HG02571 (cell line): Measurements from ENCODE around the gene FBXO4.
A peak's percentile ranks its signal among the peaks of the same experiment; 100 is the strongest.

Experiments used
- ATAC-seq: cut with Tn5 transposase; IDR thresholded peaks from one replicate; pipeline ENCODE4 v1.9.1; 2021; ENCODE audit warnings: mild to moderate bottlenecking, moderate library complexity; ENCODE audit not compliant: unreplicated experiment

FBXO4 gene

GRCh38 chr5:41924872-41925554 lies at the start of gene FBXO4:
TSS of gene FBXO4 (plus strand) at chr5:41925281. CDS start at chr5:41925310, 29 bp downstream.
- ATAC-seq: peak; percentile 98

GRCh38 chr5:41876678-41877077 lies 48.4 kb upstream of the FBXO4 start:
- no peak for ATAC-seq

- ATAC-seq: no peak
Measured at GRCh38 chr5:41877408-41877807, 47.7 kb upstream of the FBXO4 start.

GRCh38 chr5:41878173-41878572 lies 46.9 kb upstream of the FBXO4 start:
- ATAC-seq: no peak

GRCh38 chr5:41878643-41879478 lies 46.2 kb upstream of the FBXO4 start:
- ATAC-seq: no peak

- no peak for ATAC-seq
Measured at GRCh38 chr5:41882765-41883164, 42.3 kb upstream of the FBXO4 start.

GRCh38 chr5:41883243-41883642 lies 41.8 kb upstream of the FBXO4 start:
- ATAC-seq: no peak

GRCh38 chr5:41883936-41884335 lies 41.1 kb upstream of the FBXO4 start:
- no peak for ATAC-seq

- no peak for ATAC-seq
Measured at GRCh38 chr5:41885286-41885685, 39.8 kb upstream of the FBXO4 start.

GRCh38 chr5:41891066-41891707 lies 33.9 kb upstream of the FBXO4 start:
- no peak for ATAC-seq

- no peak for ATAC-seq
Measured at GRCh38 chr5:41892031-41892430, 33.0 kb upstream of the FBXO4 start.

- peak; percentile 63 for ATAC-seq
Measured at GRCh38 chr5:41893074-41893851, 31.8 kb upstream of the FBXO4 start.

- no peak for ATAC-seq
Measured at GRCh38 chr5:41896230-41896629, 28.9 kb upstream of the FBXO4 start.

- no peak for ATAC-seq
Measured at GRCh38 chr5:41903382-41903891, 21.6 kb upstream of the FBXO4 start.

GRCh38 chr5:41903892-41904799 lies 20.9 kb upstream of the FBXO4 start, which contains the start of gene RIMOC1:
TSS of gene RIMOC1 (plus strand) at chr5:41904344. CDS start at chr5:41904368, 24 bp downstream.
- ATAC-seq: peak; percentile 99

GRCh38 chr5:41906151-41906550 lies 18.9 kb upstream of the FBXO4 start:
- no peak for ATAC-seq

- ATAC-seq: no peak
Measured at GRCh38 chr5:41908374-41909079, 16.6 kb upstream of the FBXO4 start.

GRCh38 chr5:41918105-41918504 lies 7.0 kb upstream of the FBXO4 start:
- peak; percentile 61 for ATAC-seq

- no peak for ATAC-seq
Measured at GRCh38 chr5:41921166-41921565, 3.9 kb upstream of the FBXO4 start.
